Liver (tissue), 9 donors: Measurements from ENCODE around the gene GALNT17. TPM values are rescaled to one million over a fixed set of nuclear protein-coding genes. Genes with fewer than 3 reads are reported as not detected.

Source experiments
- DNase-seq: peaks from one replicate; pipeline ENCODE4 v3.0.0-alpha.2; 2017; ENCODE audit warnings: low spot score
- H3K27ac ChIP-seq, 2 donors: one replicate each; pipeline ENCODE4 v1.7.0; 2013; ENCODE audit warnings: inconsistent platforms in 2 of 2, low read length in 2 of 2, control low read depth in 1 of 2, low read depth in 1 of 2, mild to moderate bottlenecking in 1 of 2
- H3K27me3 ChIP-seq, 4 donors: one replicate each; pipeline versions ENCODE4 v1.6.1 to v1.7.0; 2013; ENCODE audit warnings: low read length in 3 of 4, inconsistent platforms in 1 of 4, mild to moderate bottlenecking in 1 of 4, moderate library complexity in 1 of 4; ENCODE audit not compliant: control insufficient read depth in 4 of 4, insufficient read depth in 4 of 4
- H3K36me3 ChIP-seq, 4 donors: one replicate each; pipeline versions ENCODE4 v1.6.1 to v1.7.0; 2013; ENCODE audit warnings: low read length in 3 of 4, mild to moderate bottlenecking in 3 of 4, low read depth in 1 of 4, moderate library complexity in 1 of 4; ENCODE audit not compliant: control insufficient read depth in 4 of 4, insufficient read depth in 3 of 4
- H3K4me1 ChIP-seq, 4 donors: one replicate each; pipeline versions ENCODE4 v1.6.1 to v1.7.0; 2013; ENCODE audit warnings: low read length in 3 of 4, mild to moderate bottlenecking in 3 of 4, moderate library complexity in 1 of 4; ENCODE audit not compliant: control insufficient read depth in 4 of 4, insufficient read depth in 4 of 4
- H3K4me3 ChIP-seq, 3 donors: one replicate each; pipeline versions ENCODE4 v1.6.1 to v1.7.0; 2013; ENCODE audit warnings: low read length in 3 of 3, control low read depth in 1 of 3, low read depth in 1 of 3, mild to moderate bottlenecking in 1 of 3
- H3K9ac ChIP-seq, 2 donors: one replicate each; pipeline ENCODE4 v1.7.0; 2013; ENCODE audit warnings: low read length in 2 of 2, mild to moderate bottlenecking in 2 of 2, moderate library complexity in 2 of 2, control low read depth in 1 of 2, low read depth in 1 of 2
- H3K9me3 ChIP-seq, 4 donors: one replicate each; pipeline versions ENCODE4 v1.6.1 to v1.7.0; 2013; ENCODE audit warnings: low read length in 3 of 4; ENCODE audit not compliant: control insufficient read depth in 4 of 4
- EGR1 ChIP-seq, 2 donors: IDR thresholded peaks; 2 replicates each; pipeline ENCODE4 v1.6.1; 2016 to 2018; ENCODE audit warnings: antibody characterized with exemption in 2 of 2, low read depth in 2 of 2
- FOXA2 ChIP-seq: IDR thresholded peaks from 2 replicates; pipeline ENCODE4 v1.6.1; 2016; ENCODE audit warnings: antibody characterized with exemption
- GABPA ChIP-seq, 2 donors: IDR thresholded peaks in 1 of 2; conservative IDR thresholded peaks in 1 of 2; 2 replicates each; pipeline ENCODE4 v1.6.1; 2016; ENCODE audit warnings: antibody characterized with exemption in 2 of 2, mild to moderate bottlenecking in 1 of 2, moderate library complexity in 1 of 2
- HNF4A ChIP-seq, 2 donors: conservative IDR thresholded peaks; 2 replicates each; pipeline ENCODE4 v1.6.1; 2016; ENCODE audit warnings: antibody characterized with exemption in 2 of 2, mild to moderate bottlenecking in 2 of 2
- HNF4G ChIP-seq: IDR thresholded peaks from 2 replicates; pipeline ENCODE4 v1.6.1; 2016; ENCODE audit warnings: antibody characterized with exemption
- JUND ChIP-seq, 2 donors: IDR thresholded peaks; 2 replicates each; pipeline ENCODE4 v1.6.1; 2016; ENCODE audit warnings: antibody characterized with exemption in 2 of 2
- NR2F2 ChIP-seq: IDR thresholded peaks from 2 replicates; pipeline ENCODE4 v1.6.1; 2016; ENCODE audit warnings: antibody characterized with exemption
- RAD21 ChIP-seq, 2 donors: IDR thresholded peaks; 2 replicates each; pipeline ENCODE4 v1.6.1; 2016; ENCODE audit warnings: antibody characterized with exemption in 2 of 2, mild to moderate bottlenecking in 2 of 2
- TAF1 ChIP-seq: conservative IDR thresholded peaks from 2 replicates; pipeline ENCODE4 v1.6.1; 2016; ENCODE audit warnings: antibody characterized with exemption, mild to moderate bottlenecking
- WGBS: extraction: QIAGEN DNeasy Blood & Tissue Kit; methylation state at CpG from one replicate; pipeline ENCODE4 v1.1.7; 2013; 5-methylcytosine and 5-hydroxymethylcytosine counted together
- polyA plus RNA-seq, 2 donors: library from polyadenylated mRNA; stranded (reverse) in 1 of 2; unstranded in 1 of 2; fragments of 200-250 nt in 1 of 2; fragments of >200 nt in 1 of 2; fragmentation: Nextera tagmentation in 1 of 2; extraction: Ambion mirVana in 1 of 2; gene quantifications; one replicate each; pipeline versions ENCODE4 v1.2.1 to v1.2.3, GENCODE V29; 2013 to 2015
- total RNA-seq, 2 donors: library from RNA; depleted of rRNA; stranded (reverse); fragments of >200 nt; gene quantifications; one replicate each; pipeline ENCODE4 v1.2.3, GENCODE V29; 2014
- TF ChIP-seq, protein P1 (sequence below): IDR thresholded peaks from 2 replicates; pipeline ENCODE4 v1.6.1; 2016; ENCODE audit warnings: antibody characterized with exemption
- TF ChIP-seq, protein P2 (sequence below): IDR thresholded peaks from 2 replicates; pipeline ENCODE4 v1.6.1; 2016; ENCODE audit warnings: antibody characterized with exemption, mild to moderate bottlenecking
- donor health status: healthy.
- donor health status: healthy.
- donor health status: healthy.
- donor health status: healthy.
- donor health status: healthy.

The GALNT17 gene
- total and polyA plus RNA-seq, 4 donors: 0.10 to 0.42 (median 0.37) TPM; not detected in 1

DNA sequence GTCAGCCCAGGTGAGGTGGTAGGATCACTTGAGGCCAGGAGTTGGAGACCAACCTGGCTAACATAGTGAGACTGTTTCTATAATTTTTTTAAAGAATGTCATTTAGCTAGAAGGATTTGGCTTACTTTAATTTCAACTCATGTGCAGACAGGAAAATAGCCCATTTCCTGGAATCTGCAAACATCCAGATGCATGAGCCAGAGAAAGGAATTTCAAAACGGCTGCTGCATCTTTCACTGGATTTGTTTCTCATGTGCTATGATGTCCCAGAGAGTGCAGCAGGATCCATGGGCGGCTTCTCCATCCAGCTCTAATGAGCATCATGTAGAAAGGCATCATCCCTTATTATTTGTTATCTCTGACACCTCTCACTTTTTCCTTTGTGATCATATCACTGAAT lies 149.3 kb downstream of the GALNT17 start (continued):
- no peak for TF ChIP-seq JUND (IDR thresholded peaks at IDR 0.05)

DNA sequence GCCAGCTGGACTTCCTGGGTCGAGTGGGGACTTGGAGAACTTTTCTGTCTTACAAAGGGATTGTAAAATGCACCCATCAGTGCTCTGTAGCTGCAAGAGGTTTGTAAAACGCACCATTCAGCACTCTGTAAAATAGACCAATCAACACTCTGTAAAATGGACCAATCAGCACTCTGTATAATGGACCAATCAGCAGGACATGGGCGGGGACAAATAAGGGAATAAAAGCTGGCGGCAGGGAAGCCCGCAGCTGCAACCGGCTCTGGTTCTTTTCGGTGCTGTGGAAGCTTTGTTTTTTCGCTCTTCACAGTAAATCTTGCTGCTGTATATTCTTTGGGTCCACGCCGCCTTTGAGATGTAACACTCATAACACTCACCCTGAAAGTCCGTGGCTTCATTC lies 151.9 kb downstream of the GALNT17 start:
- Histone ChIP-seq H3K4me1 (no peaks in the 10 kb centered on the region), H3K9me3 (no peaks in the 10 kb centered on the region), H3K27me3 (peaks cover 0 to 4% (median 0%) of the 10 kb centered on the region in 4 donors), H3K36me3 (no peaks in the 10 kb centered on the region), H3K9ac (no peak overlapping the region), H3K4me3 (no peak overlapping the region), H3K27ac (no peak overlapping the region)
- TF ChIP-seq FOXA2: no peak
- TF ChIP-seq GABPA (IDR thresholded peaks at IDR 0.05 in 1 of 2, conservative IDR thresholded peaks at IDR 0.05 in 1 of 2): no peak
- no peak for TF ChIP-seq NR2F2
- TF ChIP-seq JUND (IDR thresholded peaks at IDR 0.05): no peak
- TF ChIP-seq EGR1 (IDR thresholded peaks at IDR 0.05; ENCODE audit: low read depth in 2 of 2): no peak
- DNase-seq: no peak
- WGBS: 75% methylated on average over 11 of the region's 11 CpGs

DNA sequence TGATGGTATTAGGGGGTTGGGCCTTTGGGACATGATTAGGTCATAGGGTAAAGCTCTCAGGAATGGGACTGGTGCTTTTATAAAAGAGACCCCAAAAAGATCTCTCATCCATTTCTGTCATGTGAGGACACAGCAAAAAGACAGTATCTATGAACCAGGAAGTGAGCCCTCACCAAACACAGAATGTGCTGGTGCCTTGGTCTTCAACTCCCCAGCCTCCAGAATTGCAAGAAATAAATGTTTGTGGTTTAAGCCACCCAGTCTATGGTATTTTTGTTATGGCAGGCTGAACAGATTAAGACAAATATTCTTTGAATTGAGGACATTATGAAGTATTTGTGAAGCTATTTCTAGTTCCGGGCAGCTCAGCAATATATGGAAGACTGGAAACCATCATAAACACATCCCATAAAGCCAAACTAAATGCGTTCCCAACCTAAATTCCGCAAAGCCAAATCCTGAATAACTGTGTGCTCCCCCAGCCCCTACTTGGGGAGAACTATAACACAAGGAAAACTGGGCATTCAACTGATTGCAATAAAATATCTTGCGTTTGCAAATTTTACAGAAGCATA lies 153.7 kb downstream of the GALNT17 start:
- no peak overlapping the region for H3K9ac ChIP-seq
- H3K27ac ChIP-seq: no peak overlapping the region
- no peaks in the 10 kb centered on the region for H3K4me1 ChIP-seq
- TF ChIP-seq TAF1 (no peak), NR2F2 (no peak)
- TF ChIP-seq, protein P1, sequence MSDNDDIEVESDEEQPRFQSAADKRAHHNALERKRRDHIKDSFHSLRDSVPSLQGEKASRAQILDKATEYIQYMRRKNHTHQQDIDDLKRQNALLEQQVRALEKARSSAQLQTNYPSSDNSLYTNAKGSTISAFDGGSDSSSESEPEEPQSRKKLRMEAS: no peak
- H3K36me3 ChIP-seq: no peaks in the 10 kb centered on the region
- H3K4me3 ChIP-seq: no peak overlapping the region
- H3K9me3 ChIP-seq: no peaks in the 10 kb centered on the region
- no peak for DNase-seq
- 88% methylated on average over 4 of the region's 4 CpGs for WGBS
- peaks cover 0 to 4% (median 0%) of the 10 kb centered on the region in 4 donors for H3K27me3 ChIP-seq

DNA sequence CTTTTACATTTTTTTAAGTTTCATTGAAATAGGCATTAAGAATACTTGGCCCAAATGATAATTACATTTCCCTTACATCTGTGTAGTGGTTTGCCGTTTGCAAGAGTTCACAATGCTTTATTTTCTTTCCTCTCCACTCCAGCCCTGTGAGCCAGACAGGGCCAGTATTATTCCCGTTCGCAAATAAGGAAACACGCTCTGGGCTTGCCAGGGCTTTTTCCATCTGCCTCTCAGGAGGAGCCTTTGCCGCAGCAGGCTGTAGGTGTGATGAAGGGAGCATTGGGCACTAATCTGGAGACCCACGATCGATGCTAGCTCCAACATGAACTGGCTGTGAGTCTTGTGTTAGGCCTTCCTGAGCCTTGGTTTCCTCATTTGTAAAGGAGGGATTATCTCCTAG lies 154.4 kb downstream of the GALNT17 start:
- WGBS: 78% methylated on average over 7 of the region's 7 CpGs
- H3K9ac ChIP-seq: no peak overlapping the region
- no peak for TF ChIP-seq EGR1 (IDR thresholded peaks at IDR 0.05; ENCODE audit: low read depth in 2 of 2)
- TF ChIP-seq HNF4A (conservative IDR thresholded peaks at IDR 0.05): no peak
- TF ChIP-seq HNF4G: no peak
- TF ChIP-seq GABPA (IDR thresholded peaks at IDR 0.05 in 1 of 2, conservative IDR thresholded peaks at IDR 0.05 in 1 of 2): no peak
- TF ChIP-seq, protein P2, sequence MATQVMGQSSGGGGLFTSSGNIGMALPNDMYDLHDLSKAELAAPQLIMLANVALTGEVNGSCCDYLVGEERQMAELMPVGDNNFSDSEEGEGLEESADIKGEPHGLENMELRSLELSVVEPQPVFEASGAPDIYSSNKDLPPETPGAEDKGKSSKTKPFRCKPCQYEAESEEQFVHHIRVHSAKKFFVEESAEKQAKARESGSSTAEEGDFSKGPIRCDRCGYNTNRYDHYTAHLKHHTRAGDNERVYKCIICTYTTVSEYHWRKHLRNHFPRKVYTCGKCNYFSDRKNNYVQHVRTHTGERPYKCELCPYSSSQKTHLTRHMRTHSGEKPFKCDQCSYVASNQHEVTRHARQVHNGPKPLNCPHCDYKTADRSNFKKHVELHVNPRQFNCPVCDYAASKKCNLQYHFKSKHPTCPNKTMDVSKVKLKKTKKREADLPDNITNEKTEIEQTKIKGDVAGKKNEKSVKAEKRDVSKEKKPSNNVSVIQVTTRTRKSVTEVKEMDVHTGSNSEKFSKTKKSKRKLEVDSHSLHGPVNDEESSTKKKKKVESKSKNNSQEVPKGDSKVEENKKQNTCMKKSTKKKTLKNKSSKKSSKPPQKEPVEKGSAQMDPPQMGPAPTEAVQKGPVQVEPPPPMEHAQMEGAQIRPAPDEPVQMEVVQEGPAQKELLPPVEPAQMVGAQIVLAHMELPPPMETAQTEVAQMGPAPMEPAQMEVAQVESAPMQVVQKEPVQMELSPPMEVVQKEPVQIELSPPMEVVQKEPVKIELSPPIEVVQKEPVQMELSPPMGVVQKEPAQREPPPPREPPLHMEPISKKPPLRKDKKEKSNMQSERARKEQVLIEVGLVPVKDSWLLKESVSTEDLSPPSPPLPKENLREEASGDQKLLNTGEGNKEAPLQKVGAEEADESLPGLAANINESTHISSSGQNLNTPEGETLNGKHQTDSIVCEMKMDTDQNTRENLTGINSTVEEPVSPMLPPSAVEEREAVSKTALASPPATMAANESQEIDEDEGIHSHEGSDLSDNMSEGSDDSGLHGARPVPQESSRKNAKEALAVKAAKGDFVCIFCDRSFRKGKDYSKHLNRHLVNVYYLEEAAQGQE: no peak
- no peak for TF ChIP-seq RAD21 (IDR thresholded peaks at IDR 0.05)
- H3K9me3 ChIP-seq: no peaks in the 10 kb centered on the region
- no peaks in the 10 kb centered on the region for H3K36me3 ChIP-seq
- H3K27me3 ChIP-seq: peaks cover 0 to 4% (median 0%) of the 10 kb centered on the region in 4 donors
- H3K4me1 ChIP-seq: no peaks in the 10 kb centered on the region
- no peak overlapping the region for H3K27ac ChIP-seq
- DNase-seq: no peak
- no peak overlapping the region for H3K4me3 ChIP-seq
